Uterus (tissue), 2 donors: ENCODE results near the gene EYA4.

ENCODE experiments used
- POLR2A ChIP-seq, 2 donors: fragments of 450-650 bp; IDR thresholded peaks; one replicate each; pipeline ENCODE4 v1.6.1; 2016; ENCODE audit warnings: antibody characterized with exemption in 2 of 2, mild to moderate bottlenecking in 1 of 2, moderate library complexity in 1 of 2
- TF ChIP-seq, protein P1 (sequence below), 4 experiments: fragments of 200-600 bp in 2 of 4; fragments of 450-650 bp in 2 of 4; sonication (generic) in 2 of 4; IDR thresholded peaks; one replicate each; pipeline ENCODE4 v1.5.1; 2016 to 2019; ENCODE audit warnings: antibody characterized with exemption in 4 of 4, mild to moderate bottlenecking in 2 of 4, moderate library complexity in 1 of 4

DNA sequence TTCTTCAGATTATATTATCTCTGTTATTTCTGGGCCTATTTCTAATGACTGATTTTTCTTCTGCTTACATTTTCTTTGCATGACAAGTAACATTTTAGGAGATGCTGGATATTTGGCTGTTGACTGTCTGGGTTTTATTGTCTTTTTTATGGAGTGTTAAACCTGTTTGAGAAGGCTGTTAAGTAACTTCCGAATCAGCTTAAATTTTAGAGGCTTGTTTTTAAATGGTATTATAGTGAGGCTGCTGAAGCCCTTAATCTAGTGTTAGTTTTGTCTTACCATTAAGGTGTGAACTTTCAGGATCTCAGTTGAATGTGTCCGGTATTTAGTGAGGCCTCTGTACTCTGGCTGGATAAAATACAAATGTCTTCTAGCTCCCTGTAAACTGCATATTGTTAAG is 109.8 kb downstream of the EYA4 start:
- TF ChIP-seq, protein P1, sequence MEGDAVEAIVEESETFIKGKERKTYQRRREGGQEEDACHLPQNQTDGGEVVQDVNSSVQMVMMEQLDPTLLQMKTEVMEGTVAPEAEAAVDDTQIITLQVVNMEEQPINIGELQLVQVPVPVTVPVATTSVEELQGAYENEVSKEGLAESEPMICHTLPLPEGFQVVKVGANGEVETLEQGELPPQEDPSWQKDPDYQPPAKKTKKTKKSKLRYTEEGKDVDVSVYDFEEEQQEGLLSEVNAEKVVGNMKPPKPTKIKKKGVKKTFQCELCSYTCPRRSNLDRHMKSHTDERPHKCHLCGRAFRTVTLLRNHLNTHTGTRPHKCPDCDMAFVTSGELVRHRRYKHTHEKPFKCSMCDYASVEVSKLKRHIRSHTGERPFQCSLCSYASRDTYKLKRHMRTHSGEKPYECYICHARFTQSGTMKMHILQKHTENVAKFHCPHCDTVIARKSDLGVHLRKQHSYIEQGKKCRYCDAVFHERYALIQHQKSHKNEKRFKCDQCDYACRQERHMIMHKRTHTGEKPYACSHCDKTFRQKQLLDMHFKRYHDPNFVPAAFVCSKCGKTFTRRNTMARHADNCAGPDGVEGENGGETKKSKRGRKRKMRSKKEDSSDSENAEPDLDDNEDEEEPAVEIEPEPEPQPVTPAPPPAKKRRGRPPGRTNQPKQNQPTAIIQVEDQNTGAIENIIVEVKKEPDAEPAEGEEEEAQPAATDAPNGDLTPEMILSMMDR (IDR thresholded peaks at IDR 0.05) = no peak
- no peak for TF ChIP-seq POLR2A (IDR thresholded peaks at IDR 0.05)
